K562 (cell line): ENCODE measurements around the gene TENM3.

Experiments
- BHLHE40 ChIP-seq: IDR thresholded peaks from 2 replicates; pipeline ENCODE4 v1.6.1; 2011; ENCODE audit warnings: low read length, improper control_type of control experiment
- CTBP1 ChIP-seq: fragments of 450-650 bp; IDR thresholded peaks from 2 replicates; pipeline ENCODE4 v1.6.1; 2016; ENCODE audit warnings: borderline replicate concordance
- ETV6 ChIP-seq, 3 experiments: fragments of 150-350 bp in 1 of 3; sonication (generic) in 1 of 3; formaldehyde crosslinking in 1 of 3; IDR thresholded peaks; 2 replicates each; pipeline versions ENCODE4 v1.6.1 to v1.8.0; 2014 to 2022; ENCODE audit warnings: borderline replicate concordance in 2 of 3, low read depth in 2 of 3, antibody characterized with exemption in 1 of 3, low read length in 1 of 3, mild to moderate bottlenecking in 1 of 3, missing genetic modification reagents in 1 of 3
- EZH2 ChIP-seq: IDR thresholded peaks from 2 replicates; pipeline ENCODE4 v1.6.1; 2012; ENCODE audit warnings: low read depth, mild to moderate bottlenecking, inconsistent platforms, low read length, borderline replicate concordance
- ID3 ChIP-seq, 2 experiments: fragments of 250-450 bp in 1 of 2; fragments of 450-650 bp in 1 of 2; sonication (Bioruptor Pico) in 1 of 2; IDR thresholded peaks; 2 replicates each; pipeline versions ENCODE4 v1.6.1 to v1.8.0; 2016 to 2021; ENCODE audit warnings: mild to moderate bottlenecking in 2 of 2, moderate library complexity in 2 of 2, missing compliant biosample characterization in 1 of 2, missing genetic modification characterization in 1 of 2
- JUN ChIP-seq, 2 experiments: sonication (generic) in 1 of 2; formaldehyde crosslinking in 1 of 2; IDR thresholded peaks; 2 replicates each; pipeline versions ENCODE4 v1.6.1 to v1.8.0; 2012 to 2022; ENCODE audit warnings: borderline replicate concordance in 2 of 2, mild to moderate bottlenecking in 2 of 2, improper control_type of control experiment in 1 of 2, low read depth in 1 of 2, low read length in 1 of 2, missing genetic modification reagents in 1 of 2
- REST ChIP-seq, 2 experiments: fragments of 450-650 bp; formaldehyde crosslinking in 1 of 2; IDR thresholded peaks; 2 replicates each; pipeline versions ENCODE4 v1.4.0 to v1.6.1; 2014 to 2020; ENCODE audit warnings: mild to moderate bottlenecking in 2 of 2, borderline replicate concordance in 1 of 2, low read depth in 1 of 2
- ZBTB49 ChIP-seq: sonication (generic); formaldehyde crosslinking; IDR thresholded peaks from 2 replicates; pipeline ENCODE4 v1.8.0; 2022; ENCODE audit warnings: missing genetic modification reagents, mild to moderate bottlenecking, borderline replicate concordance

GRCh38 chr4:182819751-182820150 lies 576.5 kb downstream of the TENM3 start:
- TF ChIP-seq ETV6 (IDR thresholded peaks at IDR 0.05; ENCODE audit: borderline replicate concordance in 1 of 2, low read depth in 2 of 2, low read length in 1 of 2) (no peak), ETV6 (CRISPR knock-in tag; IDR thresholded peaks at IDR 0.05; ENCODE audit: borderline replicate concordance) (no peak), BHLHE40 (no peak), CTBP1 (no peak), JUN (IDR thresholded peaks at IDR 0.05; ENCODE audit: borderline replicate concordance, low read depth, low read length) (no peak), JUN (CRISPR knock-in tag; IDR thresholded peaks at IDR 0.05; ENCODE audit: borderline replicate concordance) (no peak), EZH2 (no peak), ID3 (CRISPR knock-in tag; IDR thresholded peaks at IDR 0.05) (no peak), ID3 (tag; IDR thresholded peaks at IDR 0.05) (no peak), ZBTB49 (no peak), REST (IDR thresholded peaks at IDR 0.05; ENCODE audit: borderline replicate concordance) (no peak), REST (CRISPR knock-in tag; IDR thresholded peaks at IDR 0.05; ENCODE audit: low read depth) (no peak)
